ENCODE results near the gene EFHC1.
A peak's percentile ranks its signal among the peaks of the same experiment; 100 is the strongest.
"Not testable (repeated sequence)": the region's sequence is repeated elsewhere in the genome, so short reads cannot be mapped to it uniquely, and the experiment has no call there.

EFHC1 gene, protein sequence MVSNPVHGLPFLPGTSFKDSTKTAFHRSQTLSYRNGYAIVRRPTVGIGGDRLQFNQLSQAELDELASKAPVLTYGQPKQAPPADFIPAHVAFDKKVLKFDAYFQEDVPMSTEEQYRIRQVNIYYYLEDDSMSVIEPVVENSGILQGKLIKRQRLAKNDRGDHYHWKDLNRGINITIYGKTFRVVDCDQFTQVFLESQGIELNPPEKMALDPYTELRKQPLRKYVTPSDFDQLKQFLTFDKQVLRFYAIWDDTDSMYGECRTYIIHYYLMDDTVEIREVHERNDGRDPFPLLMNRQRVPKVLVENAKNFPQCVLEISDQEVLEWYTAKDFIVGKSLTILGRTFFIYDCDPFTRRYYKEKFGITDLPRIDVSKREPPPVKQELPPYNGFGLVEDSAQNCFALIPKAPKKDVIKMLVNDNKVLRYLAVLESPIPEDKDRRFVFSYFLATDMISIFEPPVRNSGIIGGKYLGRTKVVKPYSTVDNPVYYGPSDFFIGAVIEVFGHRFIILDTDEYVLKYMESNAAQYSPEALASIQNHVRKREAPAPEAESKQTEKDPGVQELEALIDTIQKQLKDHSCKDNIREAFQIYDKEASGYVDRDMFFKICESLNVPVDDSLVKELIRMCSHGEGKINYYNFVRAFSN

GRCh38 chr6:52419809-52420667 lies at the start of gene EFHC1:
Gene EFHC1 (plus strand): TSS chr6:52420342. CDS start chr6:52420411, 69 bp downstream.
- peak; percentile 98 for DNase-seq

GRCh38 chr6:52371656-52372191 lies 48.4 kb upstream of the EFHC1 start:
- DNase-seq, result no peak

GRCh38 chr6:52373151-52373690 lies 46.9 kb upstream of the EFHC1 start:
- DNase-seq, result no peak

DNA sequence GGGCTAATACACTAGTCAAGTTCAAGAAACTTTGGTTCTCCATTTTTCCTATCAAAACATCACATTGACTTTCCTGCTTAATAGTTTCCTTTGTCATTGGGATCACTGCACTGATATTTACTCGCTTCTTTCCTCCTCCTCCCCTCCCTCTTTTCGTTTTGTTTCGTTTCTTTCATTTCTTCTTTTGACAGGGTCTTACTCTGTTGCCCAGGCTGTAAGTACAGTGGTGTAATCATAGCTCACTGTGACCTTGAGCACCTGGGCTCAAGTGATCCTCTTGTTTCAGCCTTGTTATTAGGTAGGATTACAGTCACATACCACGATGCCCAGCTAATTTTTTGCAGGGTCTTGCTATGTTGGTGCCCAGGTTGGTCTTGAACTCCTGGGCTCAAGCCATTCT lies 45.9 kb upstream of the EFHC1 start:
- no peak for DNase-seq

- DNase-seq, result no peak
These were observed 44.2 kb upstream of the EFHC1 start for GRCh38 chr6:52375780-52376556.

- DNase-seq, result no peak
These were observed 43.4 kb upstream of the EFHC1 start for GRCh38 chr6:52376763-52377162.

DNA sequence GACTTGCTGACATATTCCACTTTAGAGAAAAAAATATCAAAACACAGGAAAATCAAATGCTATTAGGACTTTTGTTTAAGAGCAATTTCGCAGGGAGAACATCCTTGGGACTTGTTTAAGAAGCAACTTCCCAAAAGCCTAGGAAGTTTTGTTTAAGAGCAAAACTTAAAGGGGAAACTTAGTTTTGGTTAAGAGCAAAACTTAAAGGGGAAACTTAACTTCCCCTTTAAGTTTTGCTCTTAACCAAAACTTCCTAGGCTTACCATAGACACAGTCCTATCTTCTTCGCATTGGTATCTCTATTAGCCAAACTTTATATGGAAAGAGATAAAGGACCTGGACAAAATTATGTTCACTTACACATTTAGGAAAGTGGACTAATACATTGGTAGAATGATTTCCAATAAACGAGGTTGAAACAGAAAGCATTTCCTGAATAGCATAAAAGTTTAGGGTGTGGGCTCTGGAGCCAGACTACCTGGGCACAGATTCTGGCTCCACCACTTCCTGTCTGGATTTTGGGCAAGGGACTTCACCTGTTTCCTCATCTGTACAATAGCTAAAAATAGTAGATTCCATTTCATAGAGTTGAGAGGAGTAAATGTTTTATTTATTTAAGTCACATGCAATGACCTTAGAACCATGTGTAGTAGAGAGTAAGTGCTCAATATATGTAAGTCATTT lies 42.5 kb upstream of the EFHC1 start:
- peak; percentile 12 to 56 for DNase-seq

DNA sequence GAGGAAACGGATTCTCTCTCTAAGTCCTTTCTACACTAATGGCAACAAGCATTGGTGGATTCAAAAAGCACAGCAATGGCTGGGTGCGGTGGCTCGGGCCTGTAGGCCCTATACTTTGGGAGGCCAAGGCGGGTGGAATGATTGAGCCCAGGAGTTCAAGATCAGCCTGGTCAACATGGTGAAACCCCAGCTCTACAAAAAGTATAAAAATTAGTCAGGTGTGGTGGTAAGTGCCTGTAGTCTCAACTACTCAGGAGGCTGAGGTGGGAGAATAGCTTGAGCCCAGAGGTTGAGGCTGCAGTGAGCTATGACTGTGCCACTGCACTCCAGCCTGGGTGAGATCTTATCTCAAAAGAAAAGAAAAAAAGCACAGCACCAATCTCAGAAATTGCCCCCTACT lies 38.9 kb upstream of the EFHC1 start:
- DNase-seq, result no peak

DNA sequence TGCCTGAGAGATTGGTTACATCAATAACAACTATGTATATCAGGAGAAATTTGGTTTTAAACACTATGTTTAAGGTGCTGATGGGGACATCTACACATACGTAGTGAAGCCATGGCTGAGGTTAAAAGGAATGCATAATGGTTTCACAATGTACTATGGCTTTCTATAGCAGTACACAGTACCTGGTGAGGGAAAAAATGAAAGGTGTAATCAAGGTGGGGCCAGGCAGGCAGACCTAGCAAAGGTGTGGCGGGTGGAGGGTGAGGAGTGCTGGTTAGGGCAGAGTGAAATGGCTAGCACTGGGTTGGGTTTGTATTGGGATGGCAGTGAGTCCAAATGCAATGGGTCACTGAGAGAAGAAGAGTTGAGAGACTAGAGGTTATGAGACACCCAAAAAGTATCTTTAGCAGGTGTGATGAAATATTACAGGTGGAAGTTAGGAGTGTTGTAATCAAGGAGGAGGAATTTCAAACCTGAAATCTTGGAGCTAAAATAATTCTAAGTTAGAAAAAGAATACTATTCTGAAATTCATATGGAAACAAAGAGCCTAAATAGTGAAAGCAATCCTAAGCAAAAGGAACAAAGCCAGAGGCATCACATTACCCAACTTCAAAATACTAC lies 35.9 kb upstream of the EFHC1 start:
- no peak for DNase-seq

DNA sequence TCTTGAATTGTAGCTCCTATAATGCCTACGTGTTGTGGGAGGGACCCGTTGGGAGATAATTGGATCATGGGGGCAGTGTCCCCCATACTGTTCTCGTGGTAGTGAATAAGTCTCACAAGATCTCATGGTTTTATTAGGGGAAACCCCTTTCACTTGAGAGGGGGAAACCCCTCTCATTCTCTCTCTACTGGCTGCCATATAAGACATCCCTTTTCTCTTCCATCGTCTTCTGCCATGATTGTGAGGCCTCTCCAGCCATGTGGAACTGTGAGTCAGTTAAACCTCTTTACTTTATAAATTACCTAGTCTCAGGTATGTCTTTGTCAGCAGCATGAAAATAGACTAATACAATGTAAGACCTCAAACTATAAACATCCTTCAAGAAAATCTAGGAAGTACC lies 35.1 kb upstream of the EFHC1 start:
- DNase-seq, result no peak

- not testable (repeated sequence) for DNase-seq
These were observed 32.0 kb upstream of the EFHC1 start for GRCh38 chr6:52388119-52388518.

- DNase-seq, result no peak
These were observed 31.4 kb upstream of the EFHC1 start for GRCh38 chr6:52388790-52389189.

GRCh38 chr6:52389264-52389625 lies 30.9 kb upstream of the EFHC1 start:
- DNase-seq, result no peak

GRCh38 chr6:52389626-52390360 lies 30.3 kb upstream of the EFHC1 start:
- peak; percentile 33 to 72 for DNase-seq

DNA sequence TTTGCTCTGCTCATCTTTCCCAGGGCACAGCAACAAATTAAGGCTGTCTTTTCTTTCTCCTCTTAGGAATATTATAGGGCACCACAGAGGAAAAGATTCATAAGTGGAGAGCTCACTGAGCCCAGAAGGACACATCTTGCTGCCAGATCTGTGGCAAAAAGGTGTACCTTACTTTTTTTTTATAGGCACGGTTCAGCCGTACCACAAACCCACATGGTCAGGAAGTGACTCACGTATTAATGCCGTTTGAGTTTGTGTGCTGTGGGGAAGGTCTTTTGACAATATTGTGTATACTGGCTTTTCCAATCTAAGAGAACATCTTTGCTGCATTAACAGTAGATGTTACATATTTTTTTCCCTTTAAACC lies 29.8 kb upstream of the EFHC1 start:
- peak; percentile 63 to 81 for DNase-seq

GRCh38 chr6:52391599-52391998 lies 28.5 kb upstream of the EFHC1 start:
- no peak for DNase-seq

- DNase-seq, result peak in 1 of 2 donors; percentile 38
These were observed 27.2 kb upstream of the EFHC1 start for GRCh38 chr6:52392944-52393343.

- no peak for DNase-seq
These were observed 26.4 kb upstream of the EFHC1 start for GRCh38 chr6:52393780-52394179.

DNA sequence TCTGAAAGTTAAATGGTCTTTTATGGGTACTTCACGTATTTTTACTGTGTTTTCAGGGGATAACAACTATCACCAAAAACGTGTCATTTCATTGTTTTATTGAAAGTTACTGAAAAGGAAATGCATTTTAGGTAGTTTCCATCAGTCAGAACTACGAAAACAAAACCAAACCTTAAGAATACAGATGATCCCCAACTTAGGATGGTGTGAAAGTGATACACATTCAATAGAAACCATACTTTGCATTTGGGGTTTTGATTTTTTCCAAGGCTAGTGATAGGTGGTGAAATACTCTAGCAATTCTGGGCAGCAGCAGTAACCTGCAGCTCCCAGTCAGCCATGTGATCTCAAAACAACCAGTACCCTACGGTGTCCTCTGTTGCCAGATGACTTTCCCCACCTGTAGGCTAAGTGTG lies 25.9 kb upstream of the EFHC1 start:
- DNase-seq, result peak; percentile 41 to 78

GRCh38 chr6:52395969-52396368 lies 24.2 kb upstream of the EFHC1 start:
- DNase-seq, result no peak

Data from CD4-positive, alpha-beta T cell treated with Interferon alpha-2 for 1 hour (primary cell).